Measurements from ENCODE around the gene ACO1. TPM values are rescaled to one million over a fixed set of nuclear protein-coding genes. Genes with fewer than 3 reads are reported as not detected.
A peak's percentile ranks its signal among the peaks of the same experiment; 100 is the strongest.
"Not testable (repeated sequence)": the region's sequence is repeated elsewhere in the genome, so short reads cannot be mapped to it uniquely, and the experiment has no call there.

ACO1 gene
- total RNA-seq: 51.5 TPM
- long read RNA-seq, full-length matches to known transcripts: 134 of 166 reads
- long read RNA-seq, partial matches to known transcripts: 24 of 166 reads
- long read RNA-seq, other reads (novel, unspliced or antisense): 8 of 166 reads

- intact Hi-C loops (cut with DNase I): loop anchor here (5.0 to 10.0 kb wide), 4 partner anchors 80 to 640 kb away; partner anchors contain the start of genes DNAJA1, NDUFB6 and RIGI
- DNase-seq (ENCODE audit: low spot score): peak; percentile 94
Measured at GRCh38 chr9:32384364-32385151, at the start of gene ACO1. Gene ACO1 (plus strand): TSS chr9:32384643. CDS start chr9:32405507, 20,864 bp downstream.

GRCh38 chr9:32334916-32335895 lies 49.2 kb upstream of the ACO1 start:
- intact Hi-C loops (cut with DNase I): no loop called here
- DNase-seq (ENCODE audit: low spot score): no peak

DNA sequence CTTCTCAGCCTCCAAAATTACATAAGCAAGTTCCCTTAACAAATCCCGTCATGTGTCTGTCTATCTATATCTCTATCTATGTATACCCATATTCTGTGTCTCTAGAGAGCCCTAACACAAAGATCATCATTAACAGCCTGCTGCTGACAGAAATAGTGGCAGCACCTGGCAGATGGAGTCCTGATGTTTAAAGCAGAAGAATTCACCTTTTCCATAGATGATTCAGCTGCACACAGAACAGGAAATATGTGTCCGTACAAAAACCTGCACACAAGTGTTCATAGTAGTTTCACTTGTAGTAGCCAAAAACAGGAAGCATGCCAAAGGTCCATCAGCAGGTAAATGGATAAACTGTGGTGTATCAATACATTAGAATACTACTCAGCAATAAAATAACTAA lies 45.0 kb upstream of the ACO1 start:
- intact Hi-C loops (cut with DNase I): no loop called here

DNA sequence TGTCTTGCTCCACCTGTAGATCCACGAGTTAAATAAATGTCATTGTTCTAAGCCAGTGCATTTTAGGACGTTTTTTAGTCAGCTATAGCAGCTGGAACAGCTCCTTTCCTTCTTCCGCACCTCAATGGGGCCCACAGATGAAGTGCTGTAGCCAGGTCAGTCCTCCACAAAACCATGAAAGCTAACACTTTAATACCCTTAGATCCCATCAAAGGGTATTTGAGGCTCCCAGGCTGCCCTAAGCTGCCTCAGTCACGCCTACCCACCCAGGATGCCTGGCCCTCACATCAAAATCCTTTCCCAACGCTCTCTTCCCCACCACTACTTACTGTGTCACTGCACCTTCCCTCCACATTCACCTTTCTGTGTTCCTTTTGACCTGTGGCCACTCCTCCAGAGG lies 44.1 kb upstream of the ACO1 start:
- intact Hi-C loops (cut with DNase I): no loop called here
- DNase-seq (ENCODE audit: low spot score): no peak

More for the DNA sequence above, 45.0 kb upstream of the ACO1 start:
- DNase-seq (ENCODE audit: low spot score): no peak

- DNase-seq (ENCODE audit: low spot score): no peak
Measured at GRCh38 chr9:32344551-32345182, 39.8 kb upstream of the ACO1 start.

DNA sequence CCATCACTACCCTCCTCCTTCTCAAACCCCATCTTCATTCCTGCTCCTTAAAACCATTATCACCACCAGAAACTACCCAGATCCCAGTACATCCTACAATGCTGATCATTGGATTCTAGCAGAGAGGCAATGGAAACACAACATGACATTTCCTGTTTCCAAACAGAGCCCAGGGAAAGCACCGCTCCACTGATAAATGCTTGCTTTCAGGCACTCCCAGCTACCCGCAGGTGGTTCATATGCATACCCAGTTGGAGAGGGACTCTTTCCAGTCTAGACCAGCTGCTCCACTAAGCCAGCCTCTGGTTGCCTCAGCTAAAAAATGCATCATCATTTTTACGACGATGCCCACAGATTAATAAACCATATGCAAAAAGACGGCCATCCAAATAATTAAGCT lies 39.2 kb upstream of the ACO1 start:
- intact Hi-C loops (cut with DNase I): no loop called here
- DNase-seq (ENCODE audit: low spot score): no peak

More at GRCh38 chr9:32344551-32345182, 39.8 kb upstream of the ACO1 start:
- intact Hi-C loops (cut with DNase I): no loop called here

DNA sequence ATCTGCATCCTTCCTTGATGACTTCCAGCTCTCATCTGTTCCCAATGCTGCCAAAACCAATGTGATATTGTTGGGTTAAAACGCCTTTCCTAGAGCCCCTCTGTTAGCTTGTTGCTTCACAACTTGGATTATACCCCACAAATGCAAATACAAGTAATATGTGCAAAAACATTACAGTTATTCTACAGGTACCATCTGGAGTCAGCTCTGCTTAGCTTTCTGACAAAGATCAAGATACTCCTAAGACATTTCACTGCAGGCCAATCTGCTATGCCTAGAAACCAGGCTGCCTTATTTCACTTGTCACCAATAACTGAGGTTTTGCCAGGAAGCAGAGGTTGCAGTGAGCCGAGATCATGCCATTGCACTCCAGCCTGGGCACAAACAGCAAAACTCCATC lies 36.9 kb upstream of the ACO1 start:
- intact Hi-C loops (cut with DNase I): no loop called here
- no peak for DNase-seq (ENCODE audit: low spot score)

- no peak for DNase-seq (ENCODE audit: low spot score)
- intact Hi-C loops (cut with DNase I): no loop called here
Measured at GRCh38 chr9:32348106-32348695, 36.2 kb upstream of the ACO1 start.

DNA sequence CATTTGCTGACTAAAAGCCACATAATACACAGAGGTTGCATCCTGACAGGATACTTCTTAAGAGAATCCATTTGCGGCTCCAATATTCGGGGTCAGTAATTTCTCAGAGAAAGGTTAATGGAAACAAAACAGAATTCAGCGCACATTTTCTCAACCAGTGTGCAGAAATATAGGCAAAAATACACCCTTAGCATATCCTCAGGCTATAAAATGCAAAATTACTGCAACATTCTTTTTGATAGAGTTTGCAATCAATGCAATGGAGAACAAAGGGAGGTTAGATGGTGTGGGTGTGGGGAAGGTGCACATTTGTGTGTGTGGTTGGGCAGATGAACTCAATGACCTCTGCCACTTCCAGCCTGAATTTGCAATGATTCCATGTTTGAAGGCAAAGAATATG lies 35.4 kb upstream of the ACO1 start:
- intact Hi-C loops (cut with DNase I): no loop called here
- no peak for DNase-seq (ENCODE audit: low spot score)

GRCh38 chr9:32350682-32351081 lies 33.8 kb upstream of the ACO1 start:
- intact Hi-C loops (cut with DNase I): no loop called here
- no peak for DNase-seq (ENCODE audit: low spot score)

DNA sequence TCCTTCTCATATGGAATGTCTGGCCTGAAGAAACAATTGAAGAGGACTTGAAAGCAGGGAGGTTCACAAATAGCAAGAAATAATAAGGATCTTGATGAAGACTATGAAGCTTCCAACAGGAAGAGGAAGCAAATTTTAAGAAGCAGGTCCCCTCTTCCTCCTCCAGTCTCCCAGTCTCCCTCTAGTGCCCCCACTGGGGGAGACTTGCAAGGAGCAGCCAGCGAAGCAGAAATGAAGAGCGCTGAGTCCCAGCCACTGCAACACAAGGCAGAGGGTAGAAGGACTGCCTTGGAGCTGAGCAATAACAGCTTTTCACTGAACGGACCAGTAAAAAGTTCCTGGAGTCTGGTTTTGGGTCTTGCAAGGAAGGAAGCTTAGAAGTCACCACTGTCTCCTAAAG lies 32.6 kb upstream of the ACO1 start:
- DNase-seq (ENCODE audit: low spot score): no peak
- intact Hi-C loops (cut with DNase I): no loop called here

- DNase-seq (ENCODE audit: low spot score); intact Hi-C loops (cut with DNase I): not testable (repeated sequence)
Measured at GRCh38 chr9:32353476-32353875, 31.0 kb upstream of the ACO1 start.

- no peak for DNase-seq (ENCODE audit: low spot score)
- intact Hi-C loops (cut with DNase I): no loop called here
Measured at GRCh38 chr9:32359452-32359851, 25.0 kb upstream of the ACO1 start.

DNA sequence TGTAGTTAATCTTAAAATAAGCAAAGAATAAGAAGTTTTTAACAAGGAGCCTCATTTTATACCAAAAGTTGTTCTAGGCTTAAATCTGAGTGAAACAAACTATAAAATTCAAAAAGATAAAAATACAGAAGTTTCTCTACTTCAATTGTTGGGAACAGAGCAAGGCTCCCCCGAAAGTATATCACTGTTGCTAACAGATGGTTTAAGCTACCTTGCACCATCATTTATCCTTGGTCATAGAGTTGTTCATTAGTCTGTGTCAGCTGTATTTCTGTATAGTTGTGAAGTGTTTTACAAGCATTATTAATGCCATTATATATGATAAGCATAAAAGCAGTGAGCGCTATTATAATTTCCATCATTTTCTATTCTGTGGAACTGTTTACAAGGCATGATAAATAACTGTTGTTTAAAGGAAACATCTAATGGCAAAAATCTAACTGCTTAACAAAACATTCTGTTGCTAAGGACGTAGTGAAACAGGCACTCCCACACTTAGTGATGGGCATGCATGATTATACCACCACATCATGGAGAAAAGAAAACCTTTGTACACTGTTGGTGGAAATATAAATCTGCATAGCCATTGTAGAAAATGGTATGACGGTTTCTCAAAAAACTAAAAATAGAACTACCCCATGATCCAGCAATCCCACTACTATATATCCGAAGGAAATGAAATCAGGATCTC lies 23.3 kb upstream of the ACO1 start:
- DNase-seq (ENCODE audit: low spot score): no peak
- intact Hi-C loops (cut with DNase I): no loop called here

- intact Hi-C loops (cut with DNase I): loop anchor here (10.0 kb wide), 1 partner anchor 54 kb away; no protein-coding TSS in a partner anchor
- DNase-seq (ENCODE audit: low spot score): no peak
Measured at GRCh38 chr9:32371279-32371678, 13.2 kb upstream of the ACO1 start.

GRCh38 chr9:32371679-32372078 lies 12.8 kb upstream of the ACO1 start:
- intact Hi-C loops (cut with DNase I): loop anchor here (10.0 kb wide), 1 partner anchor 53 kb away; no protein-coding TSS in a partner anchor
- DNase-seq (ENCODE audit: low spot score): no peak

DNA sequence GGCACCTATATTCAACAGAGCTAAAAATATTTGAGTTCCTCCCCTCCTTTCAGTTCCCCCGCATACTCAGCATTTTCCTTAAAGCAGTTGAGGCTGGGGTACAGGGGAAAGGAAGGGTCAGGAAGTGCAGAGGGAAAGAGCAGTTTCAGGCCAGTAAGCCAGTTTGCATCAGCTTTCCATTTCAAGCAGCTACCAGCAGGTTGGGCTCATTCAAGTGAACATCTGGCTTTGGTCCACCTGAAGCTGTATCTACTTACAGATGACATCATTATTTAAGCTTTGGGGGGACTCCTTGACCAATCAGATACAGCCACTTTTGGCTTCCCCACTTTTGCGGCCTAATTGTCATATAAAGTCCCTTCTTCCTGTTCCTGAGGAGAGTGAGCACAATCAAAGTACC lies 8.2 kb upstream of the ACO1 start:
- intact Hi-C loops (cut with DNase I): loop anchor here (5.0 to 10.0 kb wide), 2 partner anchors 49 to 591 kb away; no protein-coding TSS in a partner anchor
- no peak for DNase-seq (ENCODE audit: low spot score)

DNA sequence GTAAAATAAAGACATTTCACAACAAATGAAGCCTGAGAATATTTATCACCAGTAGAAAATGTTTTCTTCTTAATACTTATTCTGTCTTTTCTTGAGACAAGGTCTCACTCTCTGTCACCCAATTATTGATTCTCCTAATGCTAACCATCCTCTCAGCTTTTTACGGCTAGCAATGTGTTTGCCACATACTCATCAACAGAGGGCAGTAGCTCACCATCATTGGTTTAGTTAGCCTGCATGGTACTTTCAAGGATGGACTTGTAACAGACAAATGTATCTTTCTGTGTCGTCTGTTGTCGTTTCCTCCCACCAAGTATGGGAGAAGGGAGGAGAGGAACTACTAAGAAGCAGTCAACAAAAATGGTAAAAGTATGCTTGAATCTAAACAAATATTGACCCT lies 5.9 kb upstream of the ACO1 start:
- DNase-seq (ENCODE audit: low spot score): no peak
- intact Hi-C loops (cut with DNase I): loop anchor here (5.0 to 10.0 kb wide), 2 partner anchors 46 to 589 kb away; no protein-coding TSS in a partner anchor
